Upper lobe of left lung (tissue), 6 donors: ENCODE measurements around the gene EXOSC5. TPM values are rescaled to one million over a fixed set of nuclear protein-coding genes. Genes with fewer than 3 reads are reported as not detected.
A peak's percentile ranks its signal among the peaks of the same experiment; 100 is the strongest.

Source experiments
- ATAC-seq, 2 donors: fragments of 200-7000 bp; cut with Tn5 transposase; one replicate each; pipeline ENCODE4 v1.9.1; 2022; ENCODE audit warnings: mild to moderate bottlenecking in 2 of 2, moderate library complexity in 2 of 2; ENCODE audit not compliant: low FRiP score in 2 of 2
- DNase-seq, 2 donors: peaks; one replicate each; pipeline ENCODE4 v3.0.0-alpha.2; 2019 to 2020
- H3K27ac ChIP-seq, 4 donors: fragments of 200-600 bp; sonication (generic); one replicate each; pipeline ENCODE4 v1.5.1; 2016 to 2019
- H3K27me3 ChIP-seq, 4 donors: fragments of 200-600 bp; sonication (generic); one replicate each; pipeline ENCODE4 v1.5.1; 2017 to 2019
- H3K36me3 ChIP-seq, 4 donors: fragments of 200-600 bp; sonication (generic); one replicate each; pipeline ENCODE4 v1.5.1; 2016 to 2019
- H3K4me1 ChIP-seq, 4 donors: fragments of 200-600 bp; sonication (generic); one replicate each; pipeline ENCODE4 v1.5.1; 2018 to 2019
- H3K4me3 ChIP-seq, 4 donors: fragments of 200-600 bp; sonication (generic); one replicate each; pipeline ENCODE4 v1.5.1; 2017 to 2019; ENCODE audit warnings: mild to moderate bottlenecking in 2 of 4, moderate library complexity in 1 of 4
- H3K9me3 ChIP-seq, 4 donors: fragments of 200-600 bp; sonication (generic); one replicate each; pipeline ENCODE4 v1.5.1; 2018 to 2019
- CTCF ChIP-seq, 6 experiments: fragments of 450-650 bp in 4 of 6; fragments of 200-600 bp in 2 of 6; sonication (generic) in 2 of 6; IDR thresholded peaks; one replicate each; pipeline ENCODE4 v1.5.1; 2016 to 2019; ENCODE audit warnings: antibody characterized with exemption in 6 of 6
- EP300 ChIP-seq, 4 donors: sonication (generic); formaldehyde crosslinking; IDR thresholded peaks; one replicate each; pipeline ENCODE4 v1.5.1; 2017; ENCODE audit warnings: antibody characterized with exemption in 4 of 4, control low read depth in 2 of 4
- POLR2A ChIP-seq, 4 donors: fragments of 450-650 bp; IDR thresholded peaks; one replicate each; pipeline ENCODE4 v1.5.1; 2016 to 2017; ENCODE audit warnings: antibody characterized with exemption in 4 of 4, mild to moderate bottlenecking in 2 of 4
- POLR2AphosphoS5 ChIP-seq, 2 donors: sonication (generic); formaldehyde crosslinking; IDR thresholded peaks; one replicate each; pipeline ENCODE4 v1.5.1; 2017; ENCODE audit warnings: antibody characterized with exemption in 2 of 2
- WGBS, 2 donors: methylation state at CpG; one replicate each; pipeline ENCODE4 v1.1.5; 2017 to 2018; 5-methylcytosine and 5-hydroxymethylcytosine counted together
- small RNA-seq, 4 donors: library from RNA; depleted of rRNA; stranded (forward); fragments of <200 nt; gene quantifications; one replicate each; pipeline ENCODE3, GENCODE V24; 2016
- total RNA-seq, 6 donors: library from RNA; depleted of rRNA in 4 of 6; stranded (reverse); fragments of >200 nt in 4 of 6; gene quantifications; one replicate each; pipeline versions ENCODE4 v1.1.0 to v1.2.1, GENCODE V29; 2016 to 2021
- donor health status: DM: no; HTN: no; CAD: no; lungs with moderate emphysema.
- donor health status: DM: no; HTN: yes; CAD: no; lungs with severe emphysema.

EXOSC5 gene
- total RNA-seq, 6 donors from 2014 or later, result 0.89 to 18.4 (median 16.0) TPM

DNA sequence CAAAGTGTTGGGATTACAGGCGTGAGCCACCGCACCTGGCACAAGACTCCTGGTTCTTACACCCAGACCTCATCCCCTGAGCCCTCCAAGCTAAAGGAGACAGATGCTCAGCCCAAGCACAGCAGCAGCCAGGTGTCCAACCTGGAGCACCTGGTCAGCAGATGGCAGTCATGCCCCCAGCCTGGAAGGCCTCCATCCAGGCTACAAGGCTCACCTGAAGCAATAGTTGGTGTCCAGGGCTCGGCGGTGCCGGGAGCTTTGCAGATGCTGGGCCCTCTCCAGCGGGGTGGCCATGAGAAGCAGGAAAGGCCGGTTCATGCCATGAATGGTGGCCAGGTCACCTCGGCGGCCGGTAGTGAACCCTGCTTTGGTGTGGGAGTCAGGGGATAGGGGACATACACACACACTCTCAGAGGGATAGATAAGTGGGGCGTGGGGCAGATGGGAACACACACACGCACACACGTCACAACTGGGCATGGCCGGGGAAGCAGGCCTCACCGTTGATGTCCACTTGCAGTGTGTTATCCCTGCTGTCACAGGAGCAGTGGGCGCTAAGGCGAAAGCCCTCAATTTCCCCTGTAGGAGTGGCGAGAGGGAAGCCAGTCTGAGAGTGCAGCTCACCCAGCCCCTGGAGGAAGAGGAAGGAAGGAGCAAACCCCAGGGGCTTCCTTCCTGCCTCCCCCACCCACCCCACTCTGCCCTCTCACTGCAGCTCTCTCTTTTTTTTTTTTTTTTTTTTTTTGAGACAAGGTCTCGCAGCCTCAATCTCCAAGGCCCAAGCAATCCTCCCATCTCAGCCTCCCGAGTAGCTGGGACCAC is 55.3 kb downstream of the EXOSC5 start:
- H3K27me3 ChIP-seq, result no peaks in the 10 kb centered on the region
- TF ChIP-seq POLR2A (IDR thresholded peaks at IDR 0.05), result no peak
- no peak for TF ChIP-seq EP300 (IDR thresholded peaks at IDR 0.05)
- peak in 2 of 6 experiments; percentile 24 to 26 for TF ChIP-seq CTCF (IDR thresholded peaks at IDR 0.05)
- no peak for TF ChIP-seq POLR2AphosphoS5 (IDR thresholded peaks at IDR 0.05)
- peaks cover 0 to 19% (median 8%) of the 10 kb centered on the region in 4 donors for H3K4me1 ChIP-seq
- H3K4me3 ChIP-seq, result no peak overlapping the region
- WGBS, 2 donors, result 68 to 78% methylated on average over 19 of the region's 20 CpGs
- DNase-seq, result peak; percentile 57 to 60
- H3K27ac ChIP-seq, result peak overlapping the region in 3 of 4 donors; percentile 14 to 35 (median 21)
- peak; percentile 42 to 47 for ATAC-seq
- no peaks in the 10 kb centered on the region for H3K9me3 ChIP-seq
- H3K36me3 ChIP-seq, result peaks cover 2 to 88% (median 48%) of the 10 kb centered on the region in 4 donors

DNA sequence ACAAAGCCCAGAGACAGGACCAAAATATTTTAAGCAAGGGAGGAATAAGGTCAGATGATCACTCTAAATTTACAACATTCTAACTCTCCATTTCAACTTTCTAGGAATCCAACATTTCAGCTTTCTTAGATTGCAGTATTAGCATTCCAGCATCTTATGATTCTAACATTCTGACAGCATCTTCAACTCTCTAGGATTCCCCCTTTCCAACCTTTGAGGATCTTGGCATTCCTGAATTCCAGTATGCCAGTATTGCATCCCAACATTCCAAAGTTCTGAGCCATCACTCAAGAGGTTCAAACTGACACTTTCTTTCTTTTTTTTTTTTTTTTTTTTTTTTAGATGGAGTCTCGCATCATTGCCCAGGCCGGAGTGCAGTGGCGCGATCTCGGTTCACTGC is 57.2 kb downstream of the EXOSC5 start:
- DNase-seq, result no peak
- Histone ChIP-seq H3K27ac (no peak overlapping the region), H3K4me3 (no peak overlapping the region), H3K36me3 (peaks cover 2 to 73% (median 33%) of the 10 kb centered on the region in 4 donors), H3K4me1 (peaks cover 7 to 26% (median 15%) of the 10 kb centered on the region in 4 donors), H3K27me3 (no peaks in the 10 kb centered on the region), H3K9me3 (no peaks in the 10 kb centered on the region)
- TF ChIP-seq CTCF (IDR thresholded peaks at IDR 0.05) (no peak), POLR2AphosphoS5 (IDR thresholded peaks at IDR 0.05) (no peak), POLR2A (IDR thresholded peaks at IDR 0.05) (no peak), EP300 (IDR thresholded peaks at IDR 0.05) (no peak)
- ATAC-seq, result no peak
- WGBS, 2 donors, result 94 to 95% methylated on average over 5 of the region's 5 CpGs

Small RNA genes within 50 kb of the gene (small RNA-seq; reads per million reads assigned to genes)
- gene RF00017, result 0 reads per million in 4 donors

Other genes with a start within 250 kb of the EXOSC5 start
- gene CYP2S1, start 204.1 kb downstream of the EXOSC5 start, total RNA-seq, result 10 to 100 TPM in 4 of 6 donors, 1 to 10 TPM in 2; 5.2 to 40.6 (median 20.1) TPM
- gene AXL, start 178.1 kb downstream of the EXOSC5 start, total RNA-seq, result 10 to 100 TPM; 28.4 to 96.9 (median 71.7) TPM
- 100 to 1,000 TPM; 152 to 351 (median 211) TPM for gene HNRNPUL1, start 133.0 kb downstream of the EXOSC5 start, total RNA-seq
- 10 to 100 TPM; 22.0 to 36.7 (median 27.0) TPM for gene CCDC97, start 87.2 kb downstream of the EXOSC5 start, total RNA-seq
- 100 to 1,000 TPM in 2 of 6 donors, 10 to 100 TPM in 4; 28.5 to 138 (median 76.8) TPM for gene TGFB1, start 43.4 kb downstream of the EXOSC5 start, total RNA-seq
- 10 to 100 TPM in 3 of 6 donors, 1 to 10 TPM in 2, not detected in 1; 7.0 to 17.2 (median 10.3) TPM for gene B9D2, start 33.2 kb downstream of the EXOSC5 start, total RNA-seq
- 10 to 100 TPM; 18.7 to 65.0 (median 29.3) TPM for gene TMEM91, start 20.8 kb downstream of the EXOSC5 start, total RNA-seq
- 10 to 100 TPM; 28.4 to 71.7 (median 63.3) TPM for gene BCKDHA, start 459 bp upstream of the EXOSC5 start, total RNA-seq
- 10 to 100 TPM; 10.0 to 39.1 (median 23.4) TPM for gene B3GNT8, start 30.0 kb upstream of the EXOSC5 start, total RNA-seq
- 10 to 100 TPM; 28.9 to 63.1 (median 38.3) TPM for gene DMAC2, start 42.6 kb upstream of the EXOSC5 start, total RNA-seq
- gene ERICH4, start 45.8 kb upstream of the EXOSC5 start, total RNA-seq, result not detected
- 10 to 100 TPM in 4 of 6 donors, 1 to 10 TPM in 2; 2.3 to 22.4 (median 16.3) TPM for gene CEACAM21, start 178.8 kb upstream of the EXOSC5 start, total RNA-seq
- gene CEACAM4, start 229.7 kb upstream of the EXOSC5 start, total RNA-seq, result 1 to 10 TPM; 1.7 to 8.6 (median 5.0) TPM